HEK293T (cell line): ENCODE measurements around the gene SEPTIN11.

Source experiments
- CTBP1 ChIP-seq: fragments of 450-650 bp; IDR thresholded peaks from 2 replicates; pipeline ENCODE4 v1.6.1; 2016; ENCODE audit warnings: borderline replicate concordance
- ELF4 ChIP-seq: fragments of 450-650 bp; IDR thresholded peaks from 2 replicates; pipeline ENCODE4 v1.6.1; 2017; ENCODE audit warnings: antibody characterized with exemption
- SP1 ChIP-seq: fragments of 450-650 bp; IDR thresholded peaks from 2 replicates; pipeline ENCODE4 v1.6.1; 2017

- TF ChIP-seq SP1, result no peak
- TF ChIP-seq ELF4, result no peak
- TF ChIP-seq CTBP1, result no peak
Observed at GRCh38 chr4:76979236-76979635, 29.7 kb downstream of the SEPTIN11 start.
